Vagina (tissue), 2 donors: ENCODE results near the gene HS6ST3.

Source experiments
- CTCF ChIP-seq, 3 experiments: fragments of 450-650 bp in 2 of 3; fragments of 200-600 bp in 1 of 3; sonication (generic) in 1 of 3; IDR thresholded peaks; one replicate each; pipeline ENCODE4 v1.5.1; 2017 to 2019; ENCODE audit warnings: antibody characterized with exemption in 3 of 3, mild to moderate bottlenecking in 2 of 3, moderate library complexity in 2 of 3
- POLR2A ChIP-seq, 2 donors: fragments of 450-650 bp; IDR thresholded peaks; one replicate each; pipeline ENCODE4 v1.6.1; 2017; ENCODE audit warnings: antibody characterized with exemption in 2 of 2, mild to moderate bottlenecking in 2 of 2, moderate library complexity in 2 of 2
- POLR2AphosphoS5 ChIP-seq, 2 donors: sonication (generic); formaldehyde crosslinking; IDR thresholded peaks; one replicate each; pipeline ENCODE4 v1.9.0; 2017; ENCODE audit warnings: antibody characterized with exemption in 2 of 2, mild to moderate bottlenecking in 2 of 2, low read depth in 1 of 2; ENCODE audit not compliant: insufficient read depth in 1 of 2

GRCh38 chr13:96080676-96081075 is 9.2 kb upstream of the HS6ST3 start:
- no peak for TF ChIP-seq CTCF (IDR thresholded peaks at IDR 0.05)
- TF ChIP-seq POLR2A (IDR thresholded peaks at IDR 0.05) = no peak
- TF ChIP-seq POLR2AphosphoS5 (IDR thresholded peaks at IDR 0.05; ENCODE audit: insufficient read depth in 1 of 2, low read depth in 1 of 2) = no peak
